ENCODE results near the gene SEMA3C. TPM values are rescaled to one million over a fixed set of nuclear protein-coding genes. Genes with fewer than 3 reads are reported as not detected.

Gene SEMA3C
- total RNA-seq, 1 donor from 2014 or later: 37.2 TPM

DNA sequence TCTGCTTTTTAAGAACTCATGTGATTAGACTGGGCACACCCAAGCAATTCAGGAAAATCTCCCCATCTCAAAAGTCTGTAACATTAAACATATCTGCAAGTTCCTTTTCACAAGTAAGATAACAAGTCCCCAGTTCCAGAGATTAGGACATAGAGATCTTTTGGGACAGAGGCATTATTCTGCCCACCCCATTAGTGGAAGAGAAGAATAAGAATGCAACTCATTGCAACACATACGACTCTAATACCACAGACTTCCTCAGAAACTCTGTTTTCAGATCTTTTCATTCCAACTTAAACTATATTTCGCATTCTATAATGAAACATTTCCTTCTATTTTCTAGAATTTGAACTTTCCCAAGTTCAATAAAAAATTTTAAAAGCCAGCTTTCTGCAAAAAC lies 137.7 kb downstream of the SEMA3C start:
- intact Hi-C loops (cut with DNase I): no loop called here
- Histone ChIP-seq H3K4me1 (peaks cover 16% of the 10 kb centered on the region), H3K9me3 (no peaks in the 10 kb centered on the region), H3K27me3 (no peaks in the 10 kb centered on the region), H3K4me3 (no peak overlapping the region), H3K36me3 (no peaks in the 10 kb centered on the region), H3K27ac (peak overlapping the region; percentile 12)
- TF ChIP-seq, protein P1, sequence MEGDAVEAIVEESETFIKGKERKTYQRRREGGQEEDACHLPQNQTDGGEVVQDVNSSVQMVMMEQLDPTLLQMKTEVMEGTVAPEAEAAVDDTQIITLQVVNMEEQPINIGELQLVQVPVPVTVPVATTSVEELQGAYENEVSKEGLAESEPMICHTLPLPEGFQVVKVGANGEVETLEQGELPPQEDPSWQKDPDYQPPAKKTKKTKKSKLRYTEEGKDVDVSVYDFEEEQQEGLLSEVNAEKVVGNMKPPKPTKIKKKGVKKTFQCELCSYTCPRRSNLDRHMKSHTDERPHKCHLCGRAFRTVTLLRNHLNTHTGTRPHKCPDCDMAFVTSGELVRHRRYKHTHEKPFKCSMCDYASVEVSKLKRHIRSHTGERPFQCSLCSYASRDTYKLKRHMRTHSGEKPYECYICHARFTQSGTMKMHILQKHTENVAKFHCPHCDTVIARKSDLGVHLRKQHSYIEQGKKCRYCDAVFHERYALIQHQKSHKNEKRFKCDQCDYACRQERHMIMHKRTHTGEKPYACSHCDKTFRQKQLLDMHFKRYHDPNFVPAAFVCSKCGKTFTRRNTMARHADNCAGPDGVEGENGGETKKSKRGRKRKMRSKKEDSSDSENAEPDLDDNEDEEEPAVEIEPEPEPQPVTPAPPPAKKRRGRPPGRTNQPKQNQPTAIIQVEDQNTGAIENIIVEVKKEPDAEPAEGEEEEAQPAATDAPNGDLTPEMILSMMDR (IDR thresholded peaks at IDR 0.05): no peak
- ATAC-seq: no peak
- DNase-seq: no peak

DNA sequence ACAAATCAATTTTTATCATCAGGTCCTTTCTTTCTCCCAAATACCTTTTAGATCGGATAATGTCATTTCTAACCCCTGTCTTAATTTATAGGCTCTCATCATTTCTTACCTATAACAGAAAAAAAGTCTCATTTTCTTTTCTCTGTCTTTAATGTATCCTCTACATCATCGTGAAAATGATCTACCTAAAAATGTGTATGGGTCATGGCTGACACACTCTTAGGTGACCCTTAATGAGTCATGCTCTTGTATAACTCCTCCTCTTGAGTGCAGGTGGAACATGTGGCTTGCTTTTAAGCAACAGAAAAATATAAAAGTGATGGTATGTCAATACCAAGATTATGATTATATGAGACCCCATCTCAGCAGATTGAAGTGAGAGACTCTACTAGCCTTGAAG lies 139.4 kb downstream of the SEMA3C start:
- DNase-seq (no peak), ATAC-seq (no peak)
- intact Hi-C loops (cut with DNase I): no loop called here
- no peaks in the 10 kb centered on the region for H3K36me3 ChIP-seq
- no peak overlapping the region for H3K27ac ChIP-seq
- TF ChIP-seq, protein P1 (IDR thresholded peaks at IDR 0.05): no peak
- H3K9me3 ChIP-seq: no peaks in the 10 kb centered on the region
- H3K4me1 ChIP-seq: peaks cover 16% of the 10 kb centered on the region
- H3K27me3 ChIP-seq: no peaks in the 10 kb centered on the region
- no peak overlapping the region for H3K4me3 ChIP-seq

DNA sequence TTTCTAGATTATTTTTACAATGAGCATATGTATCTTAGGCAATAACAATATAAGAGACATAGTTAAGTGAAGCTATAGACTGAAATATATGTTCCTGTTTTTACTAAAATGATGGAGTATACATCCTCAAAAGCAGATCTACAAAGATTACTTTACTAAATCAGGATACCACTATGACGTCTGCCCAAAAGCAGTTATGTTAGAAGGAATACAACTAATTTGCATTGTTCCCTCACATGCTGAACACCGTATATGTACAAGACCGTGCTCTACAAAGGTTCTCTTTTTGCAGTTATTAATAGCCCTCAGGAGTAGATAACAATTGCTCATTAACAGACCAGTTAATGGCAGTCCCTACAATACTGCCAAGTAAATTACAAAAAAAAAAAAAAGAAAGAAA lies 143.0 kb downstream of the SEMA3C start:
- ATAC-seq: no peak
- no peak overlapping the region for H3K27ac ChIP-seq
- no peaks in the 10 kb centered on the region for H3K36me3 ChIP-seq
- TF ChIP-seq, protein P1 (IDR thresholded peaks at IDR 0.05): no peak
- H3K4me3 ChIP-seq: no peak overlapping the region
- no peaks in the 10 kb centered on the region for H3K27me3 ChIP-seq
- peaks cover 5% of the 10 kb centered on the region for H3K4me1 ChIP-seq
- no peaks in the 10 kb centered on the region for H3K9me3 ChIP-seq
- intact Hi-C loops (cut with DNase I): no loop called here
- DNase-seq: no peak

DNA sequence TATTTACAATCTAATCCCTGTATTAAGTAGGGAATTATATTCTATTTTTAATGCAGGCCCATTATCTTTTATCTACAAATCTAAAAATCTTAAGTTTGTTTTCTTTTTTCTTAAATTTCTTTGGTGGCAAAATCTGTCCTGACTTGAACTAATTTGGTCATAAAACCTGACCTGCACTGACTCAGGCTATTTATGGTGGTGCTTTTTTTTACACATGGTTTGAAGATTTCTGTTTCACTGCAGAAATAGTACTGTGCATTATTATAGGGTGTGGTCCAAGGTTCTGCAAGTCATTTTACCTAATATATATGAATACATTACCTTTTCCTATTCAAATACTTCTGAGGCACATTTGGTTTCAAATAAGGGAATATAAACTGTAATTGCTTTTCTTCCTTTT lies 143.4 kb downstream of the SEMA3C start:
- peaks cover 1% of the 10 kb centered on the region for H3K4me1 ChIP-seq
- no peak for ATAC-seq
- TF ChIP-seq, protein P1 (IDR thresholded peaks at IDR 0.05): no peak
- intact Hi-C loops (cut with DNase I): no loop called here
- DNase-seq: no peak
- no peak overlapping the region for H3K27ac ChIP-seq
- H3K36me3 ChIP-seq: no peaks in the 10 kb centered on the region
- H3K9me3 ChIP-seq: no peaks in the 10 kb centered on the region
- no peaks in the 10 kb centered on the region for H3K27me3 ChIP-seq
- H3K4me3 ChIP-seq: no peak overlapping the region

DNA sequence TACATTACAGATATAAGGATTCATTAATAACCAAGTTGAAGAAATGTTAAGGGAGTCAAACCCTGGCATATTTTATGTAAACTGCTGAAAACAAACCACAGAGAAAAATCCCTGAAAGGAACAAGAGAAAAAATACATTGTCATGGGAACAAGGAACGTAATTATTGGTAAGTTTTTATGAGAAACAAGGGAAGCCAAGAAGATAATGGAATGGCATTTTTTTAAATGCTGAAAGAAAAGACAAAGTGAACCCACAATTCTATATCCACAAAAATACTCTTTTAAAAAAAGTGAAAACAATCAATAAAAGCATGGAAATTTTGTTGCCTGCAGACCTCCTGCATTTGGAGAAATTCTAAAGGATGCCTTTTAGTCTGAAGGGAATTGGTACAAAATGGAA lies 144.0 kb downstream of the SEMA3C start:
- Histone ChIP-seq H3K36me3 (no peaks in the 10 kb centered on the region), H3K27ac (no peak overlapping the region), H3K4me3 (no peak overlapping the region), H3K4me1 (no peaks in the 10 kb centered on the region), H3K27me3 (no peaks in the 10 kb centered on the region), H3K9me3 (no peaks in the 10 kb centered on the region)
- no peak for ATAC-seq
- TF ChIP-seq, protein P1 (IDR thresholded peaks at IDR 0.05): no peak
- intact Hi-C loops (cut with DNase I): no loop called here
- DNase-seq: no peak

DNA sequence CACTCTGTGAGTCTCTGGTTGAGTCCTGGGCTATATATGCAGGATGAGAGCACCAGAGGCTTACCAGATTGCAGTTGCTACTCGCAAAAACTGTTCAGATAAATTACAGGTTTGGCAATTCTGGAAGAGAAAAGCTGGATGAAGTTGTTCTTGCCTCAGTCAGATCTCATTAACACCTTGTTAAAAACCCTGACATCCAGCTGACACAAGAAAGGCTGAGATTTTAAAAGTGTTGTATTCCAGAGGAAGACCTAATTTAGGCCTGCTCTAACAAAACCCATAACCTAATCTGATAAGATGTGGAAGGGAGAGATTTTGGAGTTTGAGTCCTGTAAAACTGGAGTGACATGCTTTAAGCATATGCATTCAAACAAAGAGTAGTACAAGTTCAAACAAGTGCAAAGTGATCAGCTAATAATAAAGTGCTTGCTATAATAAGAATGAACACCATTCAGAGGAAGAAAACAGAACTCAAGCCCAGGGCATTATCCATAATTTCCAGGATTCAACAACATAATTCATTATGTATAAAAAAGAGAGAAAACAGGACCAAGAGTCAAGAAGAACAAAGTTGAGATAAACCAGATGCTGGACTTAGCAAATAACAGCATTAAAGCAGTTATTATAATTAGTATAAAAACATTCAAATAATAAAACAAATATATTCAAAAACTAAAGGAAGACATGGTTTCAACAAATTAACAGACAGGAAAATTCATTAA lies 144.9 kb downstream of the SEMA3C start:
- DNase-seq: no peak
- H3K27ac ChIP-seq: no peak overlapping the region
- no peak overlapping the region for H3K4me3 ChIP-seq
- intact Hi-C loops (cut with DNase I): no loop called here
- TF ChIP-seq, protein P1 (IDR thresholded peaks at IDR 0.05): no peak
- H3K36me3 ChIP-seq: no peaks in the 10 kb centered on the region
- no peaks in the 10 kb centered on the region for H3K27me3 ChIP-seq
- H3K9me3 ChIP-seq: no peaks in the 10 kb centered on the region
- no peaks in the 10 kb centered on the region for H3K4me1 ChIP-seq
- no peak for ATAC-seq

Measured in upper lobe of right lung (tissue), 1 donor.